HG02943 (cell line): ENCODE measurements around the gene ZNF813.

ENCODE experiments used
- ATAC-seq: cut with Tn5 transposase; IDR thresholded peaks from one replicate; pipeline ENCODE4 v1.9.1; 2021; ENCODE audit warnings: mild to moderate bottlenecking, low read depth, moderate library complexity; ENCODE audit not compliant: unreplicated experiment

The ZNF813 gene

DNA sequence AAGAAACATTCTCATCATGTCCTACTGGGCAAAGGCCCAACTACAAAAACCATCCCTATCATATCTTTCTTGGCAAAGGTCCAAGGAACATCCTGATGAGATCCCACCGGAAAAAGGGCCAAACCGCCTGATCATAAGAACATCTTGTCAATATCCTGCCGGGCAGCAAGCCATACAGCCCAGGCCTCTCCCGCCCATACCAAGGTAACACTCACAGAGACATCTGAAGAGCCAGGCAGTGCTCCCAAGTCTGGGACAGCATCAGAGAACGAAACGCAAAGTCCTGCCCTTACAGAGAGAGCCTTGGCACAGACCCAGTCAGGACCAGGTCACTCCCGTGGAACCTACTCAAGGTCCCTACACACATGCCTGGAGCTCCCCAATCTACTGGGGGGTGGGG lies 51.9 kb downstream of the ZNF813 start:
- no peak for ATAC-seq

DNA sequence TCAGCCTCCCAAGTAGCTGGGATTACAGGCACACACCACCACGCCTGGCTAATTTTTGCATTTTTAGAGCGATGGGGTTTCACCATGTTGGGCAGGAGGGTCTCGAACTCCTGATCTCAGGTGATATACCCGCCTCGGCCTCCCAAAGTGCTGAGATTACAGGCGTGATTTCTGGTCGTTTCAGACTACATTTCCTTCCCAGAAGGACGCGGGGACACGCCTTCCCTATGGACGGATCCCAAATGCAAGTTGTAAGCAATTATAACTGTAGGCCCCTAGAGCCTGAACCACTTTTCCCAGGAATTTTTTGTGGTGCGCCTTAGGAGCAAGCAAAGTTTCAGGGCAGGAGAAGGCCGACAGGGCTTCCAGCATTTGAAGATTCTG lies 52.6 kb downstream of the ZNF813 start:
- ATAC-seq: no peak

- peak; percentile 97 for ATAC-seq
These were observed 53.2 kb downstream of the ZNF813 start for GRCh38 chr19:53520547-53521372.

GRCh38 chr19:53521373-53522202 lies 54.1 kb downstream of the ZNF813 start:
- no peak for ATAC-seq

DNA sequence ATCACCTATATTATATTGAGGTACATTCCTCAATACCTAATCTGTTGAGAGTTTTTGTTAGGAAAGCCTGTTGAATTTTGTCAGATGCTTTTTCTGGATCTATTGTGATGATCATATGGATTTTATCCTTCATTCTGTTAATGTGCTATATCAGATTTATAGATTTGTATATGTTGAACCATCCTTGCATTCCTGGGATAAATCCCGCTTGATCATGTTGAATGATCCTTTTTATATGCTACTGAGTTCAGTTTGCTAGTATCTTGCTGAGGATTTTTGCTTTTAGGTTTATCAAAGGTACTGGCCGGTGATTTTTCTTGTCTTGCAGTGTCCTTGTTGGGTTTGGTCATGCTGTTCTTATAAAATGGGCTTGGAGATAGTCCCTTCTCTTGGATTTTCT lies 58.4 kb downstream of the ZNF813 start:
- no peak for ATAC-seq

- ATAC-seq: no peak
These were observed 63.1 kb downstream of the ZNF813 start for GRCh38 chr19:53530622-53531021.

DNA sequence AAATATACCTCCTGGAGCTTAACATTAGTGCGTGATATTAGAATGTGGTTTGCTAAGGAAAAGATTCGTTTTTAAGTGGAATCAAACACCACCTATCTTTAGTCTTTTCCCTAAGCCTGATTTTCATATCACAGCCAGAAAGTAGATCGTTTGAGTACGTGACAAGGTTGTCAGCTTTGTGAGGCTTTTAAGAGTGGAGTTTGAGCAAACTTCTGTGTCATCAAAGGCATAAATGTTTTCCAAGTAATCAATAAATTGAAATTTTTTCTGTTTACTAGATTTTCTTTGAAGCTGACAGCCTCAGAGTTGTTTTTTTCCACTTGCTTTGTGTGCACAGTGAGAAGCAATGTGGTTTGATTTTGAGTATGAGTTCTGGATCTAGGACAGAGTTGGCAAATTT lies 63.9 kb downstream of the ZNF813 start:
- no peak for ATAC-seq

GRCh38 chr19:53532362-53532761 lies 64.8 kb downstream of the ZNF813 start:
- no peak for ATAC-seq

DNA sequence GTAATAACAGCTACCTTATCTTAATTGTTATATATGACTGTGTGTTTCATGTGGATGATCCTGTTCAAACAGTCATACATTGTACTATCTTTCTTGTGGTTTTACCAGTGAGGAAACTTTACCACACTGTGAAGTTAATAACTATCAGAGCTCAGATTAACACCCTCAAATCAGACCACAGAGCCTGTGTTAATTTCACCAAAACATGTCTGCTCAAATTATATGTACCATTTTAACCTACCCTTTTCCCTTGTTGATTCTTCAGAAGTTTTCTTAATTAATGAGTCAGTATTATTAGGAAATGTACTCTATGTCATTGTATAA lies 68.7 kb downstream of the ZNF813 start:
- no peak for ATAC-seq

DNA sequence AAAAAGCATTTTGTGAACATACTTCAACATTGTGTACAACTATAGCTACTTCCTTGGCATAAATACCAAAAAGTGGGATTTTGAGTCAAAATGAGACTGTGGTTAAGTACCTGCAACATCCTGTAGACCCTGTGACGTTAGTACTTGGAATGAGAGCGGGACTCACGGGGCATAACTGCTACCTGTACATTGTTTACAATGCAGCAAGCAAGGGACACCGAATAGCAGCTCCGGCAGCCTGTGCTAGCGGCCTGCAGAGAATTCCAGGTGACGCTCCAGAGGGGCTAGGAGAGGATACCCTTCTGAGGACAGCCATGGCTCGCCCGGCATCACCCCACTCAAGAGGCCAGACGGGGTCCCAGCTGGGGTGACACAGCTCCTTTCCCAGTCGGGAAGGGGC lies 69.6 kb downstream of the ZNF813 start:
- peak; percentile 8 for ATAC-seq

DNA sequence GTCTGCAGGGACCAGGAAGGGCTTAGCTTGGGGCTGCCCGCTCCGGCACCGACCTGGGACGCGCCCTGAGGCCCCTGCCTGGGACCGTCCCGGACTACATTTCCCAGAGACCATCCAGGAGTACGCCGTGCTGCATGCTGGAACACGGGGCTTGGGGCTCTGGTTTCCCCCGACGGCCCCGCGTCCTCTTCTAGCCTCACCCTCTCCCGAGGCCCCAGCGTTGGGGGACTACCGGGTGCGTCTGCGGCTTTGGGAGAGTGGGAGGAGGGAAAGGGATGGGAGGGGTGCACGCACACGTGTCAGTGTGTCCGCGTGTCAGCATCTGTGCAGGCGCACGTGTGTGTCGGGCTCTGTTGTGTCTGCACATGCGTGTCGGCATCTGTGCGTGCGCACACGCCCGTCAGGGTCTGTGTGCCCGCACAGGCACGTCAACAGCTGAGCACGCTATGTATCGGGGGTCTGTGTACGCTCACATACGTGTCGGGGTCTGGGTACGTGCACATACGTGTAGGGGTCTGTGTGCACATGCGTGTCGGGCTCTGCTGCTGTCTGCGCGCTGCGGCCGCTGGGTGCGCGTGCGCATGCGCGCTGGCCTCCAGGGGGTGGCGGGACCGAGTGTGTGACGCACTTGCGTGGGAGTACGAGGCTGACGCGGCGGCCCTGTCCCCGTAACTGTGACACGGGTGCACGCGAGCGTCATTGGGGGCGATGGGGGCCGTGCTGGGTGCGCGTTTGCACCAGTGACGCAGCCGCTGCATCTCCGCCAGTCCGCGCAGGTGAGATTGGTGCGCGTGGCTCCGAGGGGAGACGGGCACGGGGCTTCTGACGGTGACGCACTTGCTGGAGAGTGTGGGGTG lies 70.2 kb downstream of the ZNF813 start, which contains the start of gene ZNF331:
TSS of gene ZNF331 (plus strand) at position 625 of the 857 bp plus-strand sequence. CDS start 31,232 bp downstream, outside the sequence.
- peak; percentile 62 for ATAC-seq

GRCh38 chr19:53538378-53539109 lies 71.0 kb downstream of the ZNF813 start:
- peak; percentile 17 for ATAC-seq

DNA sequence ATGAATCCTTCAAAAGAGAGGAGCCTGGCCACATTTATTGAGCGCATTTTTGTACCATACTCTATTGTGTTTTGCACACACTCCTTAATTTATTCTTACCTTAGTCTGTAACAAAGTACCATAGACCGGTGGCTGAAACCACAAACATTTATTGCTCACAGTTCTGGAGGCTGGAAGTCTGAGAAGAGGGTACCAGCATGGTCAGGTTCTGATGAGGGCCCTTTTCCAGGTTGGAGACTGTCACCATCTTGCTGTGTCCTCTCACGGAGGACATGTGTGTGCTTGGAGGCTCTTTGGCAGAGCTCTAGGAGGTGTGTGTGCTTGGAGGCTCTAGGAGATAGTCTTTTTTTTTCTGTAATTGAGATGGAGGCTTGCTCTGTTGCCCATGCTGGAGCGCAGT lies 72.6 kb downstream of the ZNF813 start:
- ATAC-seq: no peak

DNA sequence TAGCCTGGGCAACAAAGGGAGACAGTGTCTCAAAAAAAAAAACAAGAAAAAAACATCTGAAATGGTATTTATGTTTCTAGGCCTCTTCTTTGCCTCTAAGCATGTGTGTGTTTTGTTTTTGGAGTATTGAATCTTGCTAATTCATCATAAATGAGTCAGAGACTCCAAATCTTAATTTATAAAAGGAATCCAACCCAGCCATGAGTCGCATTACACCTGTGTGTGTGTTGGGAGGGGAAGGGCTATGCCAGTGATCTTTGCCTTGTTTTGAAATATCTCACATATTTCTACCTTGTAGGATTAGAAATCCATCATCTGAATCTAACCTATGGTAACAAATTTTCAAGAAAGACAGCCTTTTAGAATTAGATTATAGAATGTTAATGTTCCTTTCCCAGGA lies 74.4 kb downstream of the ZNF813 start:
- ATAC-seq: no peak

DNA sequence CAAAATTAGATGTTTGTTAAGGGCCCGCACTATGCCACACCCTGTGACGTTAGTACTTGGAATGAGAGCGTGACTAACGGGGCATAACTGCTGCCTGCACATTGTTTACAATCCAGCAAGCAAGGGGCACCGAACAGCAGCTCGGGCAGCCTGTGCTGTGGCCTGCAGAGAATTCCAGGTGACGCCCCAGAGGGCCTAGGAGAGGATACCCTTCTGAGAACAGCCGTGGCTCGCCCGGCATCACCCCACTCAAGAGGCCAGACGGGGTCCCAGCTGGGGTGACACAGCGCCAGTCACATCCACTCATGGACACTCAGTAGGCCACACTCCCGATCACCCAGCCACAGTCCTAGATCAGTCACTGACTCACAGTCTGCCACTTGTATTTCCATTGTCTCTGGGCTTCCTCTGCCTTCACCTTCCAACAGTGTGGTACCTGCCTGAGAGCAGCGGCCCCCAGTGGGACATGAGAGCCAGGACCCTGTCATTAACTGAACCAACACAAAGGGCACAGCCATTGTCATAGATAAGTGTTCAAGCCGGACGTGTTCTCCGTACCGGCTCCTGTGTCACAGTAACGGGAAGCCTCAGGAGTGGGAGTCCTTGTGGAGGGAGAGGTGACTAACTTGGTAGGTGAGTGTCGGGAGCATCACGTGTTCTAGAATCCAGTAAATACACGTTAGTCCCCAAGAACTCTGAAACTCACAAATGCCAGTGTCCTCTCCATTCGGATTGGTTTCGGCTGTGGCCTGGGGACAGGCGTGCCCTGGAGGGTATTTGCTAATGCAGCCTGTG lies 77.9 kb downstream of the ZNF813 start:
- ATAC-seq: no peak
